HG03575 (cell line): ENCODE data around the gene MAMDC2.

Experiments
- ATAC-seq: cut with Tn5 transposase; IDR thresholded peaks from one replicate; pipeline ENCODE4 v1.9.1; 2021; ENCODE audit not compliant: unreplicated experiment, insufficient number of reproducible peaks, low FRiP score; ENCODE audit errors: extremely low read depth

MAMDC2 gene

DNA sequence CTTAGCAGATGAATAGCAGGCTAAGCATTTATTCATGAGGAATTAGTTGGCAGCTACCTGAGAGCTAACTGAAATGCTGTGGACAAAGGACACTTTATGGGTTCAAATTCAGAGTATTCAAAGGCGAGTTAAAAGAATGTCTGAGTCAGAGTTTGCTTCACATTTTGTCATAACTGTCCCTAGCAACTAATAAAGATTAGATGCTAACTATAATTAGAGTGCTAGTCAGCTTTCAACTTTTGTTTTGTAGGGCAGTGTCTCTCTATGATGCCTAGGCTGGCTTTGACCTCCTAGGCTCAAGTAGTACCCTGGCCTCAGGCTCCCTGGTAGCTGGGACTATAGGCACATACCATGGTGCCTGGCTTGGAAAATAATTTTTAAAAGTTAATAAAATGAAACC is 219.8 kb downstream of the MAMDC2 start:
- ATAC-seq: no peak
